ENCODE data around the gene DEGS2.

DEGS2 gene

GRCh38 chr14:100149851-100150611, 9.4 kb downstream of the DEGS2 start:
- in situ Hi-C loops (cut with MboI; ENCODE audit: low sequenced_read_pairs) = no loop called here

- in situ Hi-C loops (cut with MboI; ENCODE audit: low sequenced_read_pairs) = no loop called here
These were observed 10.4 kb downstream of the DEGS2 start for GRCh38 chr14:100148837-100149731.

GRCh38 chr14:100147691-100148464, 11.6 kb downstream of the DEGS2 start:
- in situ Hi-C loops (cut with MboI; ENCODE audit: low sequenced_read_pairs) = no loop called here

GRCh38 chr14:100147181-100147631, 12.2 kb downstream of the DEGS2 start:
- in situ Hi-C loops (cut with MboI; ENCODE audit: low sequenced_read_pairs) = no loop called here

DNA sequence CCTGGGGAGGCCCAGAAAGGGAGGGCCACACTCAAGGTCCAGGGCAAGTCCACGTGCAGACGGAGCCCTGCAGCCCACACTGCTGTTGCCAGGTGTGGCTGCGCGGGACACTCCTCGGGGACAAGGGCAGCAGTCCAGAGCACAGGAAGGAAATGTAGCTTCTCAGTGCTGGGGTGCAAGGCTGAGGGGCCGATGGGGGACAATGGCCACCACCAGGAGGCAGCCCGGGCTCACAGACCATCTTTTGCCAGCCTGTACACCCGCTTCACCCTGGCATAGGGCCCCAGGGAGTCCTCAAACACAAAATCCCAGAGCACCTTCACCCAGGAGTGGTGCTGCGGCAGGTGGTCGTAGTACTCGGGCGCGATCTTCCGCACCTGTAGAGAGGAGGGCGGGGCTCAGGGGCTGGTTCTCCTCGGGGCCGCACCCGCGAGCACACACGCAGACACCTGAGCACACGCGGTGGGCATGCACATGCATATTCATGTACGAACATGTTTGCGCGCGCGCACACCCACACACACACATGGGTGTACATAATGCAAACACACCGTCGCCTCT, 12.8 kb downstream of the DEGS2 start:
- in situ Hi-C loops (cut with MboI; ENCODE audit: low sequenced_read_pairs) = no loop called here

DNA sequence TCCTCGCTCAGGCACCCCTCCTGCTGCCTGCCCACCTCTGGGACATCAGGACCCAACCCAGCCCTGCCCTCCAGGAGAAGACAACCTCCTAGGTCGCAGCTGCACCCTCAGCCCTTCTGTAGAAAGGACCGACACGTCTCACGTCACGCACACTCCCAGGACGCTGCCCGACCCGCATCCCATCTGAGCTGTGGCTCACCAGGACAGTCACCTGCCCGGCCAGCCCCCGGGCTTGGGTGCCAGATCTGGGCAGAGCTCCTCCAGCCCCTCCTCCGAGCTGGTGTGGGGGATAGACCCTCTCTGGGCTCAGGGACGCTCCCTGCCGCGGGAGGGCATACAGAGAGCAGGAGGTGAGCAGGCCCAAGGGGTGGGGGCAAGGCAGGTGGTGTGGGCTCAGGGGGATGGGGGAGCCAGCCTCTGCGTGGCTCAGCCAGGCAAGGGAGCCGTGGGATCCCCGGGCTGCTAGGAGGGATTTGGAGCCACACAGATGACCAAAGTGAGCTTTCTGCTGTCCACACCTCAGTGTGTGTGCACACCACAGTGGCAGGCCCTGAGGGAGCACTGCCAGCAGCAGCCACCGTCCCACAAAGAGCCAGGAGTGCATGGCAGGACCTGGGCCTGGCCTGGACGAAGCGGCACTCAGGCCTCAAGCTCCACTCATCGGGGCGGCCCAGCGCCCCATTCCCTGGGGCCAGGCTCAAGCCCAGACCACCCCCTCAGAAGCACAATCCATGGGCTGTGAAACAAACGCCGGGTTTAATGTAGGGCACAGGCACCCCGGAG, 13.6 kb downstream of the DEGS2 start:
- in situ Hi-C loops (cut with MboI; ENCODE audit: low sequenced_read_pairs) = no loop called here

DNA sequence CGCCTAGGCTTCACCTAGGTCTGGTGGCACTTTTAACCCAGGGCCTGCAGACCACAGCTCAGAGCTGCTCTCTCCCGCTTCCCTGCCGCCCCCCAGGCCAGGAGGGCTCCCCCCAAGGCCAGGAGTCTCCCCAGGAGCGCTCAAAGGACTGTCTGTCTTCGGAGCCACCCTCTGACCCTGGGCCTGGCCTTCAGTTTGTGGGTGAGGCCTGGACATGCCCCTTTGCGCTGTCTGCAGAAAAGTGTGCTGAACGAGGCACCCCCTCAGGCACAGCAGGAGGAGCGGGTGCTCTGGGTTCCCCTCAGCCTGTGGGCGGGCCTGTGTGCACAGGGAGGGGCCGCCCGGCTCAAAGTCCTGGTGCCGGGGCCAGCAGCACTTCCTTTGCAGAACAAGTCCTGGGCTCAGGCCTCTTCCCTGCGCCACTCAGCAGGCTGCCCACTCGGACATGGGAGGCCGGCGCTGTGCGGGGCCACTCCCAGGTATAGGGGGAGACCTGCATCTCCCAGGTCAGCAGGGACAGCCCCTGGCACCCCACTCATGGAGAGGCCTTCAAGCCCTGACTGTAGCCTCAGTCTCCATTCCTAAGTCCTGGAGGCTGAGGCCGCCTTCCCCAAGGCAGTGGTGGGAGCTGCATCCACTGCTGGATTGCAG, 14.3 kb downstream of the DEGS2 start:
- in situ Hi-C loops (cut with MboI; ENCODE audit: low sequenced_read_pairs) = no loop called here

- in situ Hi-C loops (cut with MboI; ENCODE audit: low sequenced_read_pairs) = no loop called here
These were observed 14.8 kb downstream of the DEGS2 start for GRCh38 chr14:100144645-100144995.

GRCh38 chr14:100143934-100144333, 15.5 kb downstream of the DEGS2 start:
- in situ Hi-C loops (cut with MboI; ENCODE audit: low sequenced_read_pairs) = no loop called here

- in situ Hi-C loops (cut with MboI; ENCODE audit: low sequenced_read_pairs) = no loop called here
These were observed 15.9 kb downstream of the DEGS2 start for GRCh38 chr14:100143523-100143922.

GRCh38 chr14:100142073-100143040, 17.1 kb downstream of the DEGS2 start:
- in situ Hi-C loops (cut with MboI; ENCODE audit: low sequenced_read_pairs) = no loop called here

DNA sequence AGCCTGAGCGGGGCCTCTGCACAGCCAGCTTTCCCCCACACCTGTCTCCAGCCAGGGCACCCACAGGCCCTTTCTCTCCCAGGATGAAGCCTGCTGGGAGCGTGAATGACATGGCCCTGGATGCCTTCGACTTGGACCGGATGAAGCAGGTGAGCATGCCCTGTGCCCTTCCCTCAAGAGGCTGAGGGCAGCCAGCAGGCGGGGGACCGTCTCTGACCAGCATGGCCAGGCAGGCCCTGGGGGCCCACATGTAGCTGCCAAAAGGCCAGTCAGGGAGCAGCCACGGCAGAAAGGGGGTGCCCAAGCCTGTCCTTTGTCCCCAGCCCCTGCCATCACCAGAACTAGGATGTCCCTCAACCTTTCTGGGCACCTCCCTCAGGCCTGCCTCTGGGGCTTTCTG, 18.3 kb downstream of the DEGS2 start:
- in situ Hi-C loops (cut with MboI; ENCODE audit: low sequenced_read_pairs) = no loop called here

DNA sequence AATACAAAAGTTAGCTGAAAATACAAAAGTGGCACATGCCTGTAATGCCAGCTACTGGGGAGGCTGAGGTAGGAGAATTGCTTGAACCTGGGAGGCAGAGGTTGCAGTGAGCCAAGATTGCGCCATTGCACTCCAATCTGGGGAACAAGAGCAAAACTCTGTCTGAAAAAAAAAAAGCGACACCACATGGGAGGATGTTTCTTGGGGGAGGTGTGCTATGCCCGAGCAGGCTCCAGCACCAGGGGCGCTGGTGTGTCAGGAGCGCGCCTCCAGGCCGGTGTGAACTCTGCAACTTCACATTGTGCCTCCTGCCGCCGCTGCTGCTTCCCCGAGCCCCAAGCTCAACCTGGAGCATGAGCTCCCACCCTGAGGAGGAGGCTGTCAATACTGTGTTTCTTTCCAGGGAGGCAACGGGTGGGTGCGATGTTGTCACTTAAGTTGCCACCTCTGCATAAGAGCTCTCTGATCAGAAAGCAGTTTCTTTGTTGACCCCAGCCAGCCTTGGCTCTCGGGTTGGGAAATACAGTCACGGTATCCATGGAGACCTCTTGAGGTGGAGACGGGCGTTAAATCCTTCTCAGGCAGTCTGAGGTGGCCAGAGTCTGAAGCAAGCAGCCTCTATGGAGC, 18.9 kb downstream of the DEGS2 start:
- in situ Hi-C loops (cut with MboI; ENCODE audit: low sequenced_read_pairs) = no loop called here

- in situ Hi-C loops (cut with MboI; ENCODE audit: low sequenced_read_pairs) = no loop called here
These were observed 20.5 kb downstream of the DEGS2 start for GRCh38 chr14:100138955-100139354.

DNA sequence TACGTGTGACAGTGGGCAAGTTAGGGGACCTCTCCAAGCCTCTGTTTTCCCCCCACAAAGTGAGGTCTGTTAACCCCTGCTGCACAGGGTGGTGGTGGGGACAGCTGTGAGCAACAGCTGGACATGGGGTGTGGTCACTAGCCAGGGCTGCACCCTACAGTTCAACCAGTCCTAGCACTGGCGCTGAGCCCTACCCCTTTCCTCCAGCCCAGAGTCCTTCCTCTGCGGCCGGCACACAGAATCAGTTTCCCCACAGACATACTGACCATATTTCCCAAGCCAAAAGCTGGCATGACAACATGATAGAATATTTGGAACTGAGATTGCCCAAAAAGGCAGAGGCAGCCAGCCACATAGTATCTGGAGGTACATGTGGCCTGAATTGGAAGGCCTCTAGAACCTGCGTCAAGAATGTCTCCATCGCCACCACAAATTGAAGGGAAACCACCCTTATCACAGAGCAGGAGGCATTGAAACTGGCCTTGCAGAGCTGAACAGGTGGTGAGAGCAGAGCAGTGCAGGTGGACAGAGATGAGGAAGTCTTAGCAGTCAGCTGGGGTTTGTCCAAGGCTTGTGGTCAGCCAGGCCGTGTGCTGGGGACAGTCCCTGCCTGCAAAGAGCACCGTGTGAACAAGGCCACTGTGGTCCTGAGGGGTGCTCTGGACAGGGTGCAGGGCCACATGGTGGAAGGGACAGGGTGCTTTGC, 21.2 kb downstream of the DEGS2 start:
- in situ Hi-C loops (cut with MboI; ENCODE audit: low sequenced_read_pairs) = no loop called here

DNA sequence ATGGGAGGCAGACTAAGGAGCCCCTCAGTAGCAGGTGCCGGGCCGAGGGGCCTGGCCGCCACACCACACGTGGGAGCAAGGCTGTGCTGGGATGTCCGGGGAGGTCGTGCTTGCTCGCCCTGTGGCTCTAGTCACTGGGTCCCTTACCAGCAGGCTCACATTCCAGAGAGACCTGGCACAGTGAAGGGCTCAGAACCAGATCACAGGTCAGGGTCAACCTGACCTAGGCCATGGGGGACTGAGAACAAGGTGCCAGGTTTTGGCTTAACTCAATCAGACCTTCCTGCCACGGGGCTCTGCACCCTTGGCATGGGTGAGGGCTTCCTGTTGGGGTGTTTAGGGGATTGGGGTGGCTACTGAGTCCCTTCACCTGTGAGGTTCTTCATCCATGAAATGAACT, 22.3 kb downstream of the DEGS2 start:
- in situ Hi-C loops (cut with MboI; ENCODE audit: low sequenced_read_pairs) = no loop called here

- in situ Hi-C loops (cut with MboI; ENCODE audit: low sequenced_read_pairs) = no loop called here
These were observed 23.7 kb downstream of the DEGS2 start for GRCh38 chr14:100135784-100136183.

GRCh38 chr14:100135073-100135472, 24.4 kb downstream of the DEGS2 start:
- in situ Hi-C loops (cut with MboI; ENCODE audit: low sequenced_read_pairs) = no loop called here

All from hTERT RPE-1 (cell line).